ENCODE measurements around the gene TTC24.
A peak's percentile ranks its signal among the peaks of the same experiment; 100 is the strongest.
"Not testable (repeated sequence)": the region's sequence is repeated elsewhere in the genome, so short reads cannot be mapped to it uniquely, and the experiment has no call there.

Gene TTC24

GRCh38 chr1:156600733-156601121, 21.2 kb downstream of the TTC24 start:
- Histone ChIP-seq H3K4me3 (ENCODE audit: low read length) (peak overlapping the region; percentile 99), H3K27me3 (ENCODE audit: control insufficient read depth, insufficient read depth, low read length) (no peaks in the 10 kb centered on the region), H3K36me3 (ENCODE audit: control insufficient read depth, low read depth, low read length) (peaks cover 34% of the 10 kb centered on the region), H3K27ac (ENCODE audit: low read length) (peak overlapping the region; percentile 78), H3K9ac (ENCODE audit: low read length) (peak overlapping the region; percentile 95), H3K4me1 (ENCODE audit: control insufficient read depth, low read depth, low read length) (no peaks in the 10 kb centered on the region), H3K9me3 (ENCODE audit: control insufficient read depth, low read depth, low read length) (no peaks in the 10 kb centered on the region)

GRCh38 chr1:156601122-156601830, 21.8 kb downstream of the TTC24 start, which contains the start of gene GPATCH4:
TSS of gene GPATCH4 (minus strand) at chr1:156601479.
- H3K36me3 ChIP-seq (ENCODE audit: control insufficient read depth, low read depth, low read length): peaks cover 28% of the 10 kb centered on the region
- H3K9ac ChIP-seq (ENCODE audit: low read length): peak within 1 kb of the TSS; percentile 95
- peak within 1 kb of the TSS; percentile 99 for H3K4me3 ChIP-seq (ENCODE audit: low read length)
- H3K27ac ChIP-seq (ENCODE audit: low read length): peak within 1 kb of the TSS; percentile 78
- no peaks in the 10 kb centered on the region for H3K27me3 ChIP-seq (ENCODE audit: control insufficient read depth, insufficient read depth, low read length)
- H3K9me3 ChIP-seq (ENCODE audit: control insufficient read depth, low read depth, low read length): no peaks in the 10 kb centered on the region
- H3K4me1 ChIP-seq (ENCODE audit: control insufficient read depth, low read depth, low read length): no peaks in the 10 kb centered on the region

GRCh38 chr1:156601892-156602291, 22.4 kb downstream of the TTC24 start:
- H3K9me3 ChIP-seq (ENCODE audit: control insufficient read depth, low read depth, low read length): no peaks in the 10 kb centered on the region
- peaks cover 22% of the 10 kb centered on the region for H3K36me3 ChIP-seq (ENCODE audit: control insufficient read depth, low read depth, low read length)
- H3K4me3 ChIP-seq (ENCODE audit: low read length): peak overlapping the region; percentile 99
- peak overlapping the region; percentile 95 for H3K9ac ChIP-seq (ENCODE audit: low read length)
- peak overlapping the region; percentile 78 for H3K27ac ChIP-seq (ENCODE audit: low read length)
- no peaks in the 10 kb centered on the region for H3K4me1 ChIP-seq (ENCODE audit: control insufficient read depth, low read depth, low read length)
- H3K27me3 ChIP-seq (ENCODE audit: control insufficient read depth, insufficient read depth, low read length): no peaks in the 10 kb centered on the region

GRCh38 chr1:156602557-156602993, 23.1 kb downstream of the TTC24 start:
- H3K9me3 ChIP-seq (ENCODE audit: control insufficient read depth, low read depth, low read length): no peaks in the 10 kb centered on the region
- no peaks in the 10 kb centered on the region for H3K27me3 ChIP-seq (ENCODE audit: control insufficient read depth, insufficient read depth, low read length)
- no peak overlapping the region for H3K27ac ChIP-seq (ENCODE audit: low read length)
- H3K4me1 ChIP-seq (ENCODE audit: control insufficient read depth, low read depth, low read length): no peaks in the 10 kb centered on the region
- H3K9ac ChIP-seq (ENCODE audit: low read length): no peak overlapping the region
- H3K4me3 ChIP-seq (ENCODE audit: low read length): no peak overlapping the region
- peaks cover 15% of the 10 kb centered on the region for H3K36me3 ChIP-seq (ENCODE audit: control insufficient read depth, low read depth, low read length)

GRCh38 chr1:156607344-156607743, 27.8 kb downstream of the TTC24 start:
- H3K4me3 ChIP-seq (ENCODE audit: low read length); H3K9me3 ChIP-seq (ENCODE audit: control insufficient read depth, low read depth, low read length); H3K36me3 ChIP-seq (ENCODE audit: control insufficient read depth, low read depth, low read length); H3K27me3 ChIP-seq (ENCODE audit: control insufficient read depth, insufficient read depth, low read length); H3K27ac ChIP-seq (ENCODE audit: low read length); H3K4me1 ChIP-seq (ENCODE audit: control insufficient read depth, low read depth, low read length); H3K9ac ChIP-seq (ENCODE audit: low read length): not testable (repeated sequence)

- no peaks in the 10 kb centered on the region for H3K4me1 ChIP-seq (ENCODE audit: control insufficient read depth, low read depth, low read length)
- no peak overlapping the region for H3K4me3 ChIP-seq (ENCODE audit: low read length)
- H3K9me3 ChIP-seq (ENCODE audit: control insufficient read depth, low read depth, low read length): no peaks in the 10 kb centered on the region
- no peak overlapping the region for H3K27ac ChIP-seq (ENCODE audit: low read length)
- no peaks in the 10 kb centered on the region for H3K27me3 ChIP-seq (ENCODE audit: control insufficient read depth, insufficient read depth, low read length)
- H3K36me3 ChIP-seq (ENCODE audit: control insufficient read depth, low read depth, low read length): no peaks in the 10 kb centered on the region
- H3K9ac ChIP-seq (ENCODE audit: low read length): no peak overlapping the region
These were observed 28.6 kb downstream of the TTC24 start for GRCh38 chr1:156608036-156608674.

- no peaks in the 10 kb centered on the region for H3K36me3 ChIP-seq (ENCODE audit: control insufficient read depth, low read depth, low read length)
- no peaks in the 10 kb centered on the region for H3K27me3 ChIP-seq (ENCODE audit: control insufficient read depth, insufficient read depth, low read length)
- no peak overlapping the region for H3K9ac ChIP-seq (ENCODE audit: low read length)
- no peak overlapping the region for H3K27ac ChIP-seq (ENCODE audit: low read length)
- H3K4me1 ChIP-seq (ENCODE audit: control insufficient read depth, low read depth, low read length): no peaks in the 10 kb centered on the region
- H3K4me3 ChIP-seq (ENCODE audit: low read length): no peak overlapping the region
- H3K9me3 ChIP-seq (ENCODE audit: control insufficient read depth, low read depth, low read length): no peaks in the 10 kb centered on the region
These were observed 29.5 kb downstream of the TTC24 start for GRCh38 chr1:156608981-156609380.

GRCh38 chr1:156610072-156610471, 30.5 kb downstream of the TTC24 start:
- H3K4me1 ChIP-seq (ENCODE audit: control insufficient read depth, low read depth, low read length); H3K36me3 ChIP-seq (ENCODE audit: control insufficient read depth, low read depth, low read length); H3K27ac ChIP-seq (ENCODE audit: low read length): not testable (repeated sequence)

GRCh38 chr1:156612666-156613065, 33.1 kb downstream of the TTC24 start:
- Histone ChIP-seq H3K27ac (ENCODE audit: low read length) (no peak overlapping the region), H3K4me3 (ENCODE audit: low read length) (no peak overlapping the region), H3K36me3 (ENCODE audit: control insufficient read depth, low read depth, low read length) (no peaks in the 10 kb centered on the region), H3K4me1 (ENCODE audit: control insufficient read depth, low read depth, low read length) (no peaks in the 10 kb centered on the region), H3K9ac (ENCODE audit: low read length) (no peak overlapping the region), H3K9me3 (ENCODE audit: control insufficient read depth, low read depth, low read length) (no peaks in the 10 kb centered on the region), H3K27me3 (ENCODE audit: control insufficient read depth, insufficient read depth, low read length) (no peaks in the 10 kb centered on the region)

More at GRCh38 chr1:156610072-156610471, 30.5 kb downstream of the TTC24 start:
- not testable (repeated sequence) for H3K9me3 ChIP-seq (ENCODE audit: control insufficient read depth, low read depth, low read length); H3K4me3 ChIP-seq (ENCODE audit: low read length); H3K9ac ChIP-seq (ENCODE audit: low read length); H3K27me3 ChIP-seq (ENCODE audit: control insufficient read depth, insufficient read depth, low read length)

GRCh38 chr1:156615946-156616345, 36.4 kb downstream of the TTC24 start:
- Histone ChIP-seq H3K9me3 (ENCODE audit: control insufficient read depth, low read depth, low read length) (no peaks in the 10 kb centered on the region), H3K9ac (ENCODE audit: low read length) (no peak overlapping the region), H3K27ac (ENCODE audit: low read length) (no peak overlapping the region)

GRCh38 chr1:156616463-156616862, 36.9 kb downstream of the TTC24 start:
- no peak overlapping the region for H3K27ac ChIP-seq (ENCODE audit: low read length)
- H3K36me3 ChIP-seq (ENCODE audit: control insufficient read depth, low read depth, low read length): no peaks in the 10 kb centered on the region
- no peak overlapping the region for H3K4me3 ChIP-seq (ENCODE audit: low read length)

More at GRCh38 chr1:156615946-156616345, 36.4 kb downstream of the TTC24 start:
- Histone ChIP-seq H3K4me1 (ENCODE audit: control insufficient read depth, low read depth, low read length) (peaks cover 6% of the 10 kb centered on the region), H3K27me3 (ENCODE audit: control insufficient read depth, insufficient read depth, low read length) (peaks cover 16% of the 10 kb centered on the region), H3K4me3 (ENCODE audit: low read length) (no peak overlapping the region), H3K36me3 (ENCODE audit: control insufficient read depth, low read depth, low read length) (no peaks in the 10 kb centered on the region)

More at GRCh38 chr1:156616463-156616862, 36.9 kb downstream of the TTC24 start:
- Histone ChIP-seq H3K9me3 (ENCODE audit: control insufficient read depth, low read depth, low read length) (no peaks in the 10 kb centered on the region), H3K4me1 (ENCODE audit: control insufficient read depth, low read depth, low read length) (peaks cover 6% of the 10 kb centered on the region), H3K27me3 (ENCODE audit: control insufficient read depth, insufficient read depth, low read length) (peaks cover 21% of the 10 kb centered on the region), H3K9ac (ENCODE audit: low read length) (no peak overlapping the region)
